Nephron progenitor cell (in vitro differentiated cells): Measurements from ENCODE around the gene SH3PXD2A.

Experiments
- DNase-seq: peaks from one replicate; pipeline ENCODE4 v3.0.0; 2021
- H3K27ac Mint-ChIP-seq: 2 replicates; pipeline ENCODE4 v1.8.0; 2021; ENCODE audit warnings: mild to moderate bottlenecking, moderate library complexity, mixed read lengths
- H3K27me3 Mint-ChIP-seq: 2 replicates; pipeline ENCODE4 v1.8.0; 2021; ENCODE audit warnings: mild to moderate bottlenecking, low read depth, mixed read lengths; ENCODE audit not compliant: poor library complexity
- H3K36me3 Mint-ChIP-seq: 2 replicates; pipeline ENCODE4 v1.8.0; 2021; ENCODE audit warnings: low read depth, mixed read lengths
- H3K4me1 Mint-ChIP-seq: 2 replicates; pipeline ENCODE4 v1.8.0; 2021; ENCODE audit warnings: mixed read lengths
- H3K4me3 Mint-ChIP-seq: 2 replicates; pipeline ENCODE4 v1.8.0; 2021; ENCODE audit warnings: mild to moderate bottlenecking, moderate library complexity, mixed read lengths
- H3K9me3 Mint-ChIP-seq: 2 replicates; pipeline ENCODE4 v1.8.0; 2021; ENCODE audit warnings: mild to moderate bottlenecking, moderate library complexity, mixed read lengths
- CTCF ChIP-seq: fragments of 200-600 bp; sonication (generic); IDR thresholded peaks from 2 replicates; pipeline ENCODE4 v1.5.0; 2021; ENCODE audit warnings: antibody characterized with exemption

SH3PXD2A gene

DNA sequence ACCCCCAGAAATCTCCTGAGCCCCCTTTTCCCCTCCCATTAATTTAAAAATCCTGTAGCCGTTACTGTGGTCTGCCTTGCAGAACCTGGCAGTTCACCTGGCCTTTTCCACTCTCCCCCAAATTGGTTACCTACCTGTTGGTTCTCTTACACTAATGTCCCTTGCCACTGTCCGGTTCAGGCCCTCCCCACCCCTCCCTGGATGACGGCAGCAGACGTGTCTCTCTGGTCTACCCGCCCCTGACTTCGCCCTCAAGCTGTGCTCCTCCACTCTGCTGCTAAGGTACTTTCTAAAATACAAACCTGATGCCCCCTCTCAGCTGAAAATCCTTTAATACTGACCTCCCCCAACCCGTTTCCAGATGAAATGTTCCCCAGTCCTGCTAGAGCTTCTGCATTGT is 15.6 kb upstream of the SH3PXD2A start:
- Mint-ChIP-seq H3K27ac (no peak overlapping the region), H3K4me1 (peaks cover 26% of the 10 kb centered on the region), H3K36me3 (no peaks in the 10 kb centered on the region), H3K4me3 (no peak overlapping the region), H3K9me3 (peaks cover 7% of the 10 kb centered on the region), H3K27me3 (peaks cover 13% of the 10 kb centered on the region)
- no peak for TF ChIP-seq CTCF
- no peak for DNase-seq

GRCh38 chr10:103870516-103870915 is 15.1 kb upstream of the SH3PXD2A start:
- H3K9me3 Mint-ChIP-seq, result peaks cover 12% of the 10 kb centered on the region
- TF ChIP-seq CTCF, result no peak
- H3K4me3 Mint-ChIP-seq, result no peak overlapping the region
- peak overlapping the region; percentile 84 for H3K27ac Mint-ChIP-seq
- no peak for DNase-seq
- H3K4me1 Mint-ChIP-seq, result peaks cover 26% of the 10 kb centered on the region
- H3K36me3 Mint-ChIP-seq, result no peaks in the 10 kb centered on the region
- peaks cover 13% of the 10 kb centered on the region for H3K27me3 Mint-ChIP-seq

DNA sequence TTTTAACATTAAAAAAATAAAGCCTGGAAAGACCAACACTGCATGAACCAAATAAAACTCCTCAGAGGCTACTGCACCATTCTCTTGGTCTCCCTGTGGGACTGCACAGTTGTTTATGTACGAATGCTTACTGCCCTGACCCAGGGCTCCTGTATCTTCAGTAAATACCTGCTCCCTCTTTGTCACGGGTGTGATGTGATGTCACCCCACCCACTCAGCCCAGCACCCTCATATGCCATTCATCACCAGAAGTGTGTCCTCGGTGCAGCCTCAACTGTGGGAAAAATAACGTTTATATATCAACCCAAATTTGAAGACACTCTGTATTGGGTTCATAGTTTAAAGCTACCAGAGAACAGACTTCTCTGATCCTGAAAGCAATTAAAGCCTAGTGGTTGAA is 14.0 kb upstream of the SH3PXD2A start:
- no peak for DNase-seq
- Mint-ChIP-seq H3K27ac (no peak overlapping the region), H3K9me3 (peaks cover 24% of the 10 kb centered on the region), H3K27me3 (peaks cover 13% of the 10 kb centered on the region), H3K4me1 (peaks cover 26% of the 10 kb centered on the region), H3K4me3 (no peak overlapping the region), H3K36me3 (no peaks in the 10 kb centered on the region)
- TF ChIP-seq CTCF, result no peak

GRCh38 chr10:103868200-103868599 is 12.8 kb upstream of the SH3PXD2A start:
- peaks cover 32% of the 10 kb centered on the region for H3K9me3 Mint-ChIP-seq

DNA sequence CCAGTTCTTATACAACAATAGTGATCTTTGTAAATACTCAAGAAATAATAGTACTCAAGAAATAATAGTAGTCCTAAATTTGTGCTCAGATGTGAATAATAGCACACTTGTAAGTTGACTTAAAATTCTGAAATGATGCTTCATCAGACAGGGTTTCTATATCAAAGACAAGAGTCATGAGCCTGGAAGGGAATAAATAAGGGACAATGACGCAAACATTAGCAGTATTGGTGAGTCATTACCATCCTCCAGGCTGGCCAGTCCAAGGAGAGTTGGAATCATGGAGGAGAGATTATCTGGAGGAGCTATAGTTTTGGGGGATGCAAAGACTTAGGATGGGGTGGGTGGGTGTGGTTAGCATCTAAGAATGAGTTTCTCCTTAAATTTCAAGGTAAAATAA is 6.1 kb upstream of the SH3PXD2A start:
- Mint-ChIP-seq H3K27me3 (peaks cover 34% of the 10 kb centered on the region), H3K4me3 (no peak overlapping the region), H3K9me3 (peaks cover 29% of the 10 kb centered on the region), H3K4me1 (peaks cover 34% of the 10 kb centered on the region), H3K36me3 (no peaks in the 10 kb centered on the region), H3K27ac (no peak overlapping the region)
- no peak for TF ChIP-seq CTCF
- no peak for DNase-seq

More at GRCh38 chr10:103868200-103868599, 12.8 kb upstream of the SH3PXD2A start:
- H3K27me3 Mint-ChIP-seq, result peaks cover 18% of the 10 kb centered on the region
- H3K4me3 Mint-ChIP-seq, result no peak overlapping the region
- peaks cover 26% of the 10 kb centered on the region for H3K4me1 Mint-ChIP-seq
- no peak overlapping the region for H3K27ac Mint-ChIP-seq
- DNase-seq, result no peak
- H3K36me3 Mint-ChIP-seq, result no peaks in the 10 kb centered on the region
- TF ChIP-seq CTCF, result no peak

DNA sequence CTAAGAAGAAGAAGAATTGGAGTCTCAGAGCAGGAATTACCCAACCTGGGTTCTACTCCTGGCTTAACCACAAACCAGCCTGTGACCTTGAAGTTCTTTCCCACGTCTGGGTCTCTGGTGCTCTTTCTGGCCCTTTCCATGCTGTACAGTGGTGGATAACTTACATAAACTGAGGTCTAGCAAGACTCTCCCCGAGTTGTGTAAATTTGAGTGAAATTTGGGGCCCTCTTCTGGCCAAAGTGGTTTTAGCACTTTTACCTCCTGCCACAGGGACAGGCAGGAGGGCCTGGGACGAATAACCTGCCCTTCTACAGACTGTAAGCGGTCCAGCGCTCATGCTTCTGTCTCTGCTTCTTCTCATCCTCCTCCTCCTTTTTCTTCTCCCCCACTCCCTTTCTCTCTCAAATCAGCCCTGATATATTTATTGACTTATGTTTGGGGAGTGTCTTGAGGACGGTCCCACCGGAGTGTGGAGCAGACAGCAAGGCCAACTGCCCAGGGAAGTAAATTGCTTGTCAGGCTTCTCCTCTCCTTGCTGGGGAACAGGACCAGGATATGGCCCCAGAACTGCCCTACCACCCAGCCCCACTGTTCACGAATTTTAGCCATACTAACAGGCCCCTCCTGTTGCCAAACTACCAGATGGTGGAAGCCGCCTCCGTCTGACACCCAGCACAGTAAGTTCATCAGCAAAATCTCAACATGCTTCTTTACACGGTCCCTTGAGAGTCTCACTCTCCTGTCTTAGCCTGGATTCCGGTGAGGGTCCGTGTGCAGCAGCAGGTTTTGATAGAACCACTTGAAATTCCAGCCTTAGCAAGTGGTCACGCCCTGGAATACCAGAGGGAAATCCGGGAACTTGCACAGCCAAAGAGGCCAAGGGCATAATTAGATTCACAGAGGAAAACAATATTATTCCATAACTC is 4.0 kb upstream of the SH3PXD2A start:
- Mint-ChIP-seq H3K27ac (no peak overlapping the region), H3K4me3 (no peak overlapping the region), H3K4me1 (peaks cover 46% of the 10 kb centered on the region), H3K9me3 (peaks cover 8% of the 10 kb centered on the region), H3K27me3 (peaks cover 29% of the 10 kb centered on the region), H3K36me3 (no peaks in the 10 kb centered on the region)
- peak; percentile 67 for TF ChIP-seq CTCF
- peak; percentile 69 for DNase-seq
